Stimulated activated CD4-positive, alpha-beta T cell treated with anti-CD3 and anti-CD28 coated beads, Interleukin-1b, Interleukin-23, amount 100 ng/mL, for 1 hour (primary cell): Measurements from ENCODE around the gene NTSR1.

Experiments used
- DNase-seq, 2 donors: peaks; one replicate each; pipeline ENCODE4 v3.0.0-alpha.2; 2020; ENCODE audit warnings: low read depth in 2 of 2

Gene NTSR1

GRCh38 chr20:62802026-62802712 is 93.5 kb downstream of the NTSR1 start:
- DNase-seq = no peak

- no peak for DNase-seq
Measured at GRCh38 chr20:62804021-62804626, 95.5 kb downstream of the NTSR1 start.

GRCh38 chr20:62804627-62805154 is 96.1 kb downstream of the NTSR1 start, which contains the start of gene OGFR:
Gene OGFR (plus strand): TSS chr20:62804835. CDS start chr20:62804860, 25 bp downstream.
- DNase-seq = peak; percentile 32 to 49

- DNase-seq = no peak
Measured at GRCh38 chr20:62805155-62805710, 96.6 kb downstream of the NTSR1 start.

- no peak for DNase-seq
Measured at GRCh38 chr20:62805711-62806382, 97.2 kb downstream of the NTSR1 start.

GRCh38 chr20:62806383-62807050 is 97.9 kb downstream of the NTSR1 start:
- DNase-seq = no peak

GRCh38 chr20:62807444-62808210 is 99.0 kb downstream of the NTSR1 start:
- no peak for DNase-seq

- peak; percentile 51 to 60 for DNase-seq
Measured at GRCh38 chr20:62808211-62808865, 99.7 kb downstream of the NTSR1 start.

GRCh38 chr20:62809530-62810428 is 101.1 kb downstream of the NTSR1 start:
- no peak for DNase-seq

GRCh38 chr20:62811320-62811719 is 102.7 kb downstream of the NTSR1 start:
- DNase-seq = no peak

- DNase-seq = no peak
Measured at GRCh38 chr20:62811720-62812119, 103.1 kb downstream of the NTSR1 start.
